Measurements from ENCODE around the gene RNASE11. TPM values are rescaled to one million over a fixed set of nuclear protein-coding genes. Genes with fewer than 3 reads are reported as not detected.
"Not testable (repeated sequence)": the region's sequence is repeated elsewhere in the genome, so short reads cannot be mapped to it uniquely, and the experiment has no call there.

Gene RNASE11
- total RNA-seq, 1 donor from 2014 or later, result not detected

DNA sequence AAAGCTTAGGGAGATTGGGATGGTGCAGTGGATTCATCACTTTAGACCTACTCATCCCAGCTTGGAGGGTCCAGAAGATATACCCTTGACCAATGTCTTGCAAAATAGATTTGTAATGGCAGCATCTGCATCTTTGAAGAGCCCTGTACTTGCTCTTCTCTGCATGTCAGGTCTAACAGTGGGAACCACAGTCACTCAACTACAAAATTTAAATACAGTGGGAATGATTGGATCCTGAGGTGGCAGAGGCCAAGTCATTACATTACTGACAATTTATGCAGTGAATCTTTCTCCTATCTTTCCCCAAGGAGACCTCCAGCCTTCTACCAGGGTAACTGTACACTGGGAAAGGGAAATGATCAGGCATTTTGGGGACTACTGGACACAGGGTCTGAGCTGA lies 18.7 kb downstream of the RNASE11 start:
- intact Hi-C loops (cut with DNase I), result no loop called here
- no peaks in the 10 kb centered on the region for H3K36me3 ChIP-seq
- no peak for TF ChIP-seq POLR2AphosphoS5 (IDR thresholded peaks at IDR 0.05; ENCODE audit: insufficient read depth in 1 of 2, low read depth in 1 of 2)
- TF ChIP-seq, protein P1, sequence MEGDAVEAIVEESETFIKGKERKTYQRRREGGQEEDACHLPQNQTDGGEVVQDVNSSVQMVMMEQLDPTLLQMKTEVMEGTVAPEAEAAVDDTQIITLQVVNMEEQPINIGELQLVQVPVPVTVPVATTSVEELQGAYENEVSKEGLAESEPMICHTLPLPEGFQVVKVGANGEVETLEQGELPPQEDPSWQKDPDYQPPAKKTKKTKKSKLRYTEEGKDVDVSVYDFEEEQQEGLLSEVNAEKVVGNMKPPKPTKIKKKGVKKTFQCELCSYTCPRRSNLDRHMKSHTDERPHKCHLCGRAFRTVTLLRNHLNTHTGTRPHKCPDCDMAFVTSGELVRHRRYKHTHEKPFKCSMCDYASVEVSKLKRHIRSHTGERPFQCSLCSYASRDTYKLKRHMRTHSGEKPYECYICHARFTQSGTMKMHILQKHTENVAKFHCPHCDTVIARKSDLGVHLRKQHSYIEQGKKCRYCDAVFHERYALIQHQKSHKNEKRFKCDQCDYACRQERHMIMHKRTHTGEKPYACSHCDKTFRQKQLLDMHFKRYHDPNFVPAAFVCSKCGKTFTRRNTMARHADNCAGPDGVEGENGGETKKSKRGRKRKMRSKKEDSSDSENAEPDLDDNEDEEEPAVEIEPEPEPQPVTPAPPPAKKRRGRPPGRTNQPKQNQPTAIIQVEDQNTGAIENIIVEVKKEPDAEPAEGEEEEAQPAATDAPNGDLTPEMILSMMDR (IDR thresholded peaks at IDR 0.05), result no peak
- no peak for TF ChIP-seq POLR2A (IDR thresholded peaks at IDR 0.05)
- no peak overlapping the region for H3K27ac ChIP-seq
- peaks cover 4% of the 10 kb centered on the region for H3K9me3 ChIP-seq
- no peaks in the 10 kb centered on the region for H3K4me1 ChIP-seq
- H3K27me3 ChIP-seq, result no peaks in the 10 kb centered on the region
- no peak overlapping the region for H3K4me3 ChIP-seq
- no peak for DNase-seq (ENCODE audit: extremely low spot score in 2 of 2)

DNA sequence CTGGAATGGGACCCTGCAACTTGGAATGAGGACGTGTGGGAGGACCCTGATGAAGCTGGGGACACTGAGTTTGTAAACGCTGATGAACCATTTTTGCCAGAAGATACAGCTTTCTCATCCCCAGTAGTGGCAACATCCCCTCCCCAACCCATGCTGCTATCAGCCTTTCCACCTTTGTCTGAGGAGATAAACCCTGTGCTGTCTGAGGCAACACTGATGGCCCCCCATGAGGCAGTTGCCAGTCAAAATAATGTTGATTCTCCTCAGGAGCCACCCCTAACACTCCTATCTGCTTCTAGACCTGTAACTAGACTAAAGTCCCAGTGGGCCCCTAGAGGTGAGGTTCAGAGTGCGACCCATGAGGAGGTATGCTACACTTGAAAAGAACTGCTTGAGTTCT lies 19.4 kb downstream of the RNASE11 start:
- TF ChIP-seq POLR2A (IDR thresholded peaks at IDR 0.05), result no peak
- no peak for TF ChIP-seq POLR2AphosphoS5 (IDR thresholded peaks at IDR 0.05; ENCODE audit: insufficient read depth in 1 of 2, low read depth in 1 of 2)
- no peaks in the 10 kb centered on the region for H3K4me1 ChIP-seq
- intact Hi-C loops (cut with DNase I), result no loop called here
- H3K27ac ChIP-seq, result no peak overlapping the region
- no peak overlapping the region for H3K4me3 ChIP-seq
- H3K36me3 ChIP-seq, result no peaks in the 10 kb centered on the region
- no peaks in the 10 kb centered on the region for H3K27me3 ChIP-seq
- H3K9me3 ChIP-seq, result peaks cover 4% of the 10 kb centered on the region
- DNase-seq (ENCODE audit: extremely low spot score in 2 of 2), result no peak

DNA sequence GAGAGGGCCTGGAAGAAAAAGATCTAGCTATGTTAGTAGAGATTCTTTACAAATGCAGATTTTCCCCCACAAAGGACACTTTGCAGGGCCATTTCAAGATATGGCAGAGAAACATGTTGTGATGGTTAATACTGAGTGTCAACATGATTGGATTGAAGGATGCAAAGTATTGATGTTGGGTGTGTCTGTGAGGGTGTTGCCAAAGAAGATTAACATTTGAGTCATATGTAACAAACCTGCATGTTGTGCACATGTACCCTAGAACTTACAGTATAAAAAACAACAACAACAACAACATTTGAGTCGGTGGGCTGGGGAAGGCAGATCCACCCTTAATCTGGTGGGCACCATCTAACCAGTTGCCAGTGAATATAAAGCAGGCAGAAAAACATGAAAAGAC lies 20.6 kb downstream of the RNASE11 start:
- H3K27me3 ChIP-seq; H3K4me3 ChIP-seq; H3K36me3 ChIP-seq; DNase-seq (ENCODE audit: extremely low spot score in 2 of 2); H3K27ac ChIP-seq; H3K9me3 ChIP-seq; H3K4me1 ChIP-seq; intact Hi-C loops (cut with DNase I): not testable (repeated sequence)

DNA sequence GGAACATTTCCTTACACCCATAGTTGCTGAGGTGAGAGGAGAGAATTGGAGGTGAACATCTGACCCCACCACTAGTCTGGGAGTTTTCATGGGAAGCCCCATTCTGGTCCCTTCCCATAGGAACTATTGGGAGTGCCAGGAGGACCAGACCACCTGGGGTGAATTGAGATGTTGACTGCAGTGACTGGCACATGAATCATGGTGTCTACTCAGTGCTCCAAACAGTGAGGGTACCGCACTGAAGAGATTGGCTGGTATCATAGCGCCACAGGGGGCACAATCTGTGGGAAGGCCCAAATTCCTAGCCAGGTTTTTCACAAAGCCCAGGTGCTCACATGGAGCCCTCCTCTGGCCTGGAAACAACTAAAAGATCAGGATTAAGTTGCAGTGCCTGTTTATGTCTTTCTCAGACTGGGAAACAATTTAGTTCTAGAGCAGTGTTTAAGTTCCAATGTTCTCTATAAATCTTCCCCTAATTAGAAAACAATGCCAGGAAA lies 23.3 kb downstream of the RNASE11 start:
- H3K4me3 ChIP-seq, result no peak overlapping the region
- no peaks in the 10 kb centered on the region for H3K36me3 ChIP-seq
- no peak overlapping the region for H3K27ac ChIP-seq
- no peak for DNase-seq (ENCODE audit: extremely low spot score in 2 of 2)
- H3K27me3 ChIP-seq, result no peaks in the 10 kb centered on the region
- intact Hi-C loops (cut with DNase I), result no loop called here
- H3K9me3 ChIP-seq, result peaks cover 4% of the 10 kb centered on the region
- no peak for TF ChIP-seq POLR2AphosphoS5 (IDR thresholded peaks at IDR 0.05; ENCODE audit: insufficient read depth in 1 of 2, low read depth in 1 of 2)
- TF ChIP-seq, protein P1 (IDR thresholded peaks at IDR 0.05), result no peak
- no peak for TF ChIP-seq POLR2A (IDR thresholded peaks at IDR 0.05)
- H3K4me1 ChIP-seq, result no peaks in the 10 kb centered on the region

DNA sequence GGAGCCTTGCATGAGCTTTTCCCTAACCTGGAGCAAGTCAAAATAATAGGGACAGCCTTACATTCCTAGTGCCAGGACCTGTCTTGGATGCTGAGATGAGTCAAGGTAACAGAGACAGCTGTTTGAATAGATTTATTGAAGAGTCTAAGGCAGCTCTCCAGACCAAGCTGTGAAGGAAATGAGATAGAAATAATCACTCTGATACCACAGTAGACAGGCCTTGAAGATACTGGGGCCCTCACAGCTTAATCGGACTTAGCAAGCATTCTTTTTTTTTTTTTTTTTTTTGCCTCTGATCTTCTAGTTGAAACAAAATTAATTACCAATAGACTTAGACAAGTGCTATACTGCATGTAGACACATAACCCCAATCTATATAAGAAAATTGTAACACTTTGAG lies 23.8 kb downstream of the RNASE11 start:
- Histone ChIP-seq H3K4me1 (no peaks in the 10 kb centered on the region), H3K36me3 (no peaks in the 10 kb centered on the region), H3K4me3 (no peak overlapping the region), H3K27me3 (no peaks in the 10 kb centered on the region), H3K27ac (no peak overlapping the region), H3K9me3 (peaks cover 4% of the 10 kb centered on the region)
- TF ChIP-seq, protein P1 (IDR thresholded peaks at IDR 0.05), result no peak
- no peak for TF ChIP-seq POLR2A (IDR thresholded peaks at IDR 0.05)
- no peak for TF ChIP-seq POLR2AphosphoS5 (IDR thresholded peaks at IDR 0.05; ENCODE audit: insufficient read depth in 1 of 2, low read depth in 1 of 2)
- intact Hi-C loops (cut with DNase I), result no loop called here
- DNase-seq (ENCODE audit: extremely low spot score in 2 of 2), result no peak

DNA sequence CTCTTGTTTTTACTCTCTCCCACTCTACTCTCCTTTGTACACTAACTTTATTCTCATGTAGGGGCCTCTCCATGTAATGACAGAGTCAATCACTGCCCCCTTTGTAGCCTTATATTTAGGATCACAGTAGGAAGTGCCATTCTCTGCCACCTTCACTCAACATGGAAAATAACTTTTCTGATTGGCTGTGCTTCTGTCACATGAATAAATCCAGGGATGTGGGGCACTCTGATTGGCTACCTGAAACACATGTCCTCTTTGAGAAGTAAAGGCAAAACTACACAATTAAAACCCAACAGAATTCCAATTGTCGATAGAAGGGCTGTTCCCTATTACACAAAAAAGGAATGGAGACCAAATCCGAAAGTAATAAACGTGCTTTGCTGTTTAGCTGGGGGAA lies 26.8 kb downstream of the RNASE11 start, which contains the start of gene RNASE9:
Gene RNASE9, minus strand, starts transcription at position 87 of the 400 bp plus-strand sequence.
- Histone ChIP-seq H3K4me1 (no peaks in the 10 kb centered on the region), H3K4me3 (no peak within 1 kb of the TSS), H3K27ac (no peak within 1 kb of the TSS), H3K9me3 (no peaks in the 10 kb centered on the region), H3K36me3 (no peaks in the 10 kb centered on the region), H3K27me3 (no peaks in the 10 kb centered on the region)
- TF ChIP-seq POLR2A (IDR thresholded peaks at IDR 0.05) (no peak), POLR2AphosphoS5 (IDR thresholded peaks at IDR 0.05; ENCODE audit: insufficient read depth in 1 of 2, low read depth in 1 of 2) (no peak)
- TF ChIP-seq, protein P1 (IDR thresholded peaks at IDR 0.05), result no peak
- no peak for DNase-seq (ENCODE audit: extremely low spot score in 2 of 2)
- intact Hi-C loops (cut with DNase I), result no loop called here
